ENCODE measurements around the gene G0S2. TPM values are rescaled to one million over a fixed set of nuclear protein-coding genes. Genes with fewer than 3 reads are reported as not detected.

Gene G0S2
- total and polyA plus RNA-seq, 9 of the 15 experiments (the other 6 are each of a cell fraction or from before 2014, with no cell fraction given), result 0.18 to 65.6 (median 11.4) TPM

- no peak for DNase-seq (ENCODE audit: extremely low read depth in 1 of 4, low spot score in 3 of 4)
- Histone ChIP-seq H2AFZ (ENCODE audit: low read depth, low read length) (no peak overlapping the region), H3K79me2 (ENCODE audit: control insufficient read depth, insufficient read depth, low read length) (no peaks in the 10 kb centered on the region), H3K4me2 (ENCODE audit: insufficient read depth, low read length) (no peak overlapping the region), H3K27me3 (ENCODE audit: control insufficient read depth in 2 of 2, insufficient read depth in 2 of 2, low read length in 2 of 2) (peaks cover 0 to 5% of the 10 kb centered on the region in 2 experiments; a peak in 3 of 5 replicates), H3K9me1 (ENCODE audit: control insufficient read depth, insufficient read depth, low read length) (no peaks in the 10 kb centered on the region), H3K9me3 (replicated peaks; ENCODE audit: control insufficient read depth, insufficient read depth, low read depth, low read length) (no peaks in the 10 kb centered on the region), H4K20me1 (replicated peaks; ENCODE audit: control insufficient read depth, insufficient read depth, low read length) (no peaks in the 10 kb centered on the region), H3K4me1 (replicated peaks in 1 of 2; ENCODE audit: control insufficient read depth in 2 of 2, insufficient read depth in 2 of 2, low read length in 2 of 2) (no peaks in the 10 kb centered on the region; a peak in 1 of 5 replicates), H3K27ac (ENCODE audit: extremely low read depth, low read depth, low read length) (no peak overlapping the region), H3K36me3 (ENCODE audit: control insufficient read depth, insufficient read depth, low read length) (no peaks in the 10 kb centered on the region), H3K4me3 (no peak overlapping the region), H3K9ac (ENCODE audit: insufficient read depth in 1 of 2, low read depth in 2 of 2, low read length in 2 of 2) (no peak overlapping the region)
- in situ Hi-C loops (cut with MboI), result no loop called here
- ChIA-PET POLR2A (interaction anchor here (0.9 kb wide), 1 partner anchor 45 kb away, joined by 3 read pairs; the partner anchor contains the start of gene G0S2), CTCF (ENCODE audit: low intra/inter-chr PET ratio) (no interaction called here)
- 24% methylated on average over 4 of the region's 4 CpGs for WGBS (ENCODE audit: insufficient coverage, low coverage, missing lambda C conversion rate)
- TF ChIP-seq ZNF79 (CRISPR knock-in tag; IDR thresholded peaks at IDR 0.05; ENCODE audit: low read depth) (no peak), RAD21 (CRISPR knock-in tag; conservative IDR thresholded peaks at IDR 0.05 in 1 of 2, IDR thresholded peaks at IDR 0.05 in 1 of 2) (no peak), PHF20 (IDR thresholded peaks at IDR 0.05; ENCODE audit: partially characterized antibody) (no peak), MAFG (tag; conservative IDR thresholded peaks at IDR 0.05) (peak; percentile 44), HMG20A (CRISPR knock-in tag; conservative IDR thresholded peaks at IDR 0.05) (no peak)
- FAIRE-seq, result peak; percentile 42
- BruUV-seq (replicated peaks), result no TSS peak
- ATAC-seq, result no peak
- intact Hi-C loops (cut with micrococcal nuclease), result no loop called here
Observed at GRCh38 chr1:209720326-209720725, 45.1 kb downstream of the G0S2 start.

DNA sequence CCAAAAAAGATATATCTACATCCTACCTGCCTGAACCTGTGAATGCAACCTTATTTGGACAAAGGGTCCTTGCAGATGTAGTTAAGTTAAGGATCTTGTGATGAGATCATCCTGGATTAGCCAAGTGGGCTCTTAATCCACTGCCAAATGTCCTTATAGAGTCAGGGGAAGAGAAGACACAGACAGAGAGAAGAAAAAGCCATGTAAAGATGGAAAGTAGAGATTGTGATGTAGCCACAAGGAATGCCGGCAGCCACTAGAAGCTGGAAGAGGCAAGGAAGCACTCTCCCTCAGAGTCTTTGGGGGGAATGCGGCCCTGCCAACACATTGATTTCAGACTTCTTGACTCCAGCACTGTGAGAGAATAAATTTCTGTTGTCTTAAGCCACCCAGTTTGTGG is 45.6 kb downstream of the G0S2 start:
- POLR2A ChIA-PET, result interaction anchor here (0.9 kb wide), 1 partner anchor 46 kb away, joined by 3 read pairs; the partner anchor contains the start of gene G0S2
- no TSS peak for BruUV-seq (replicated peaks)
- Histone ChIP-seq H3K4me3 (no peak overlapping the region), H2AFZ (ENCODE audit: low read depth, low read length) (no peak overlapping the region), H4K20me1 (replicated peaks; ENCODE audit: control insufficient read depth, insufficient read depth, low read length) (no peaks in the 10 kb centered on the region), H3K9me1 (ENCODE audit: control insufficient read depth, insufficient read depth, low read length) (no peaks in the 10 kb centered on the region), H3K79me2 (ENCODE audit: control insufficient read depth, insufficient read depth, low read length) (no peaks in the 10 kb centered on the region), H3K9ac (ENCODE audit: insufficient read depth in 1 of 2, low read depth in 2 of 2, low read length in 2 of 2) (no peak overlapping the region), H3K4me1 (replicated peaks in 1 of 2; ENCODE audit: control insufficient read depth in 2 of 2, insufficient read depth in 2 of 2, low read length in 2 of 2) (no peaks in the 10 kb centered on the region; a peak in 1 of 5 replicates), H3K4me2 (ENCODE audit: insufficient read depth, low read length) (no peak overlapping the region), H3K9me3 (replicated peaks; ENCODE audit: control insufficient read depth, insufficient read depth, low read depth, low read length) (no peaks in the 10 kb centered on the region), H3K27me3 (ENCODE audit: control insufficient read depth in 2 of 2, insufficient read depth in 2 of 2, low read length in 2 of 2) (peaks cover 0 to 5% of the 10 kb centered on the region in 2 experiments; a peak in 3 of 5 replicates), H3K36me3 (ENCODE audit: control insufficient read depth, insufficient read depth, low read length) (no peaks in the 10 kb centered on the region), H3K27ac (ENCODE audit: extremely low read depth, low read depth, low read length) (no peak overlapping the region)
- no peak for DNase-seq (ENCODE audit: extremely low read depth in 1 of 4, low spot score in 3 of 4)
- ATAC-seq, result no peak
- WGBS (ENCODE audit: insufficient coverage, low coverage, missing lambda C conversion rate), result 0% methylated on average over 2 of the region's 2 CpGs
- FAIRE-seq, result no peak
- intact Hi-C loops (cut with micrococcal nuclease) (no loop called here), in situ Hi-C loops (cut with MboI) (no loop called here)
- CTCF ChIA-PET (ENCODE audit: low intra/inter-chr PET ratio), result no interaction called here
- TF ChIP-seq SLC30A9 (CRISPR knock-in tag; IDR thresholded peaks at IDR 0.05) (no peak), HNRNPH1 (optimal IDR thresholded peaks at IDR 0.05; ENCODE audit: low read depth, low read length) (no peak), TARDBP (IDR thresholded peaks at IDR 0.05) (no peak), KLF1 (tag; IDR thresholded peaks at IDR 0.05) (no peak), ASH1L (IDR thresholded peaks at IDR 0.05; ENCODE audit: borderline replicate concordance, low read depth, partially characterized antibody) (no peak), RBM15 (IDR thresholded peaks at IDR 0.05; ENCODE audit: insufficient read depth, low read length) (no peak), RFX5 (IDR thresholded peaks at IDR 0.05; ENCODE audit: low read depth, low read length) (no peak), KDM1A (IDR thresholded peaks at IDR 0.05) (no peak), ZNF121 (CRISPR knock-in tag; conservative IDR thresholded peaks at IDR 0.05) (no peak)
- TF ChIP-seq, protein P1, sequence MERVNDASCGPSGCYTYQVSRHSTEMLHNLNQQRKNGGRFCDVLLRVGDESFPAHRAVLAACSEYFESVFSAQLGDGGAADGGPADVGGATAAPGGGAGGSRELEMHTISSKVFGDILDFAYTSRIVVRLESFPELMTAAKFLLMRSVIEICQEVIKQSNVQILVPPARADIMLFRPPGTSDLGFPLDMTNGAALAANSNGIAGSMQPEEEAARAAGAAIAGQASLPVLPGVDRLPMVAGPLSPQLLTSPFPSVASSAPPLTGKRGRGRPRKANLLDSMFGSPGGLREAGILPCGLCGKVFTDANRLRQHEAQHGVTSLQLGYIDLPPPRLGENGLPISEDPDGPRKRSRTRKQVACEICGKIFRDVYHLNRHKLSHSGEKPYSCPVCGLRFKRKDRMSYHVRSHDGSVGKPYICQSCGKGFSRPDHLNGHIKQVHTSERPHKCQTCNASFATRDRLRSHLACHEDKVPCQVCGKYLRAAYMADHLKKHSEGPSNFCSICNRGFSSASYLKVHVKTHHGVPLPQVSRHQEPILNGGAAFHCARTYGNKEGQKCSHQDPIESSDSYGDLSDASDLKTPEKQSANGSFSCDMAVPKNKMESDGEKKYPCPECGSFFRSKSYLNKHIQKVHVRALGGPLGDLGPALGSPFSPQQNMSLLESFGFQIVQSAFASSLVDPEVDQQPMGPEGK (CRISPR knock-in tag; IDR thresholded peaks at IDR 0.05; ENCODE audit: borderline replicate concordance), result no peak

All from K562 (cell line).